Measurements from ENCODE around the gene SRSF12.

- TF ChIP-seq CTCF (IDR thresholded peaks at IDR 0.05; ENCODE audit: poor library complexity): no peak
- no peak for TF ChIP-seq EZH2 (IDR thresholded peaks at IDR 0.05; ENCODE audit: borderline replicate concordance)
These were observed 69.5 kb downstream of the SRSF12 start for GRCh38 chr6:89048288-89048923.
